ENCODE results near the gene EPOP.

DNA sequence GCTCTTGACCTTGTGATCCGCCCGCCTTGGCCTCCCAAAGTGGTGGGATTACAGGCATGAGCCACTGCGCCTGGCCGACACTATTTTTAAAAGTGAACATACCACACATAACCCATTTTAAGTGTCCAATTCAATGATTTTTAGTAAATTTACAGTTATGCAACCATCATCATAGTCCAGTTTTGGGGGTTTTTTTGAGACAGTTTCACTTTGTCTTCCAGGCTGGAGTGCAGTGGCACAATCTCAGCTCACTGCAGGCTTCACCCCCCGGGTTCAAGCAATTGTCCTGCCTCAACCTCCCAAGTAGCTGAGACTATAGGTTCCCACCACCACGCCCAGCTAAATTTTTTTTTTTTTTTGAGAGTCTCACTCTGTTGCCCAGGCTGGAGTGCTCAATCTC is 3.1 kb upstream of the EPOP start:
- TF ChIP-seq CTCF (IDR thresholded peaks at IDR 0.05; ENCODE audit: low read depth, low read length) = no peak
- TF ChIP-seq EZH2phosphoT487 (IDR thresholded peaks at IDR 0.05; ENCODE audit: low read depth) = no peak

Data from OCI-LY3 (cell line).